Activated CD8-positive, alpha-beta T cell treated with anti-CD3 and anti-CD28 coated beads for 36 hours (primary cell): ENCODE results near the gene SMIM23. TPM values are rescaled to one million over a fixed set of nuclear protein-coding genes. Genes with fewer than 3 reads are reported as not detected.

Source experiments
- ATAC-seq: fragments of 200-7000 bp; cut with Tn5 transposase; one replicate; pipeline ENCODE4 v1.10.0; 2021; ENCODE audit warnings: mild to moderate bottlenecking, moderate library complexity
- CTCF ChIA-PET: fragments of 350-600 bp; sonication (Branson Sonifier 250); formaldehyde crosslinking; loops from one replicate; lab custom pipeline; 2021; ENCODE audit warnings: antibody characterized with exemption; lab: Charles Lee
- POLR2A ChIA-PET: fragments of 350-600 bp; sonication (Branson Sonifier 250); formaldehyde crosslinking; loops from one replicate; lab custom pipeline; 2021; ENCODE audit warnings: antibody characterized with exemption; lab: Charles Lee
- DNase-seq: peaks from one replicate; pipeline ENCODE4 v3.0.0-alpha.2; 2020
- H3K27ac Mint-ChIP-seq: one replicate; pipeline ENCODE4 v1.8.0; 2021; ENCODE audit warnings: mild to moderate bottlenecking, mixed read lengths
- H3K27me3 Mint-ChIP-seq: one replicate; pipeline ENCODE4 v1.8.0; 2021; ENCODE audit warnings: mixed read lengths
- H3K36me3 Mint-ChIP-seq: one replicate; pipeline ENCODE4 v1.8.0; 2021; ENCODE audit warnings: low read depth, mixed read lengths
- H3K4me1 Mint-ChIP-seq: one replicate; pipeline ENCODE4 v1.8.0; 2021; ENCODE audit warnings: low read depth, mixed read lengths
- H3K4me3 Mint-ChIP-seq: one replicate; pipeline ENCODE4 v1.8.0; 2021; ENCODE audit warnings: mild to moderate bottlenecking, moderate library complexity, mixed read lengths
- H3K9me3 Mint-ChIP-seq: one replicate; pipeline ENCODE4 v1.8.0; 2021; ENCODE audit warnings: mixed read lengths
- intact Hi-C: fragments of 100-400 bp; cut with micrococcal nuclease; formaldehyde crosslinking; loops from one replicate; pipeline ENCODE4 v1.10.0; 2022
- total RNA-seq, 2 experiments: library from RNA; stranded (reverse); gene quantifications; one replicate each; pipeline ENCODE4 v1.2.3, GENCODE V29; 2021
- TF ChIP-seq, protein P1 (sequence below): fragments of 200-600 bp; IDR thresholded peaks from one replicate; pipeline ENCODE4 v1.8.0; 2022; ENCODE audit warnings: antibody characterized with exemption, mild to moderate bottlenecking

Gene SMIM23
- total RNA-seq, 2 experiments from 2014 or later: not detected

DNA sequence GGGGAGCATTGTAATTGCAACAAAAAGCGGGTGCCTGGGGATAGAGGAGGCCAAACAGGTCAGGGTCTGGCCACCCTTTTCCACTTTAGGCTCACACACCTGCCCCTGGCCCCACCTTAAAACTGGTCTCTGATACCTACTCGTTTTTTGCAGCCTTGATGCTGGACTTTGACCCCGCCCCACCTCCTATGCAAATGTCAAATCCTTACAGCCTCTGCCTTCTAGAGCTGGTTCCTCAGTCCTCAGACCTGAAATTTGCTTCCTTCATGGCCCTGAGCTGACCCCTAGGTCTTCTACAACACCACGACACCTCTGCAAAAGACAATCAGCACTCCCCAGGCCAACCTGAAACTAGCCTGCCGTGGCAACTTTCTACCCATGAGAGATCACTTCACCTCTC lies 37.7 kb downstream of the SMIM23 start:
- no peaks in the 10 kb centered on the region for H3K4me1 Mint-ChIP-seq
- intact Hi-C loops: no loop called here

DNA sequence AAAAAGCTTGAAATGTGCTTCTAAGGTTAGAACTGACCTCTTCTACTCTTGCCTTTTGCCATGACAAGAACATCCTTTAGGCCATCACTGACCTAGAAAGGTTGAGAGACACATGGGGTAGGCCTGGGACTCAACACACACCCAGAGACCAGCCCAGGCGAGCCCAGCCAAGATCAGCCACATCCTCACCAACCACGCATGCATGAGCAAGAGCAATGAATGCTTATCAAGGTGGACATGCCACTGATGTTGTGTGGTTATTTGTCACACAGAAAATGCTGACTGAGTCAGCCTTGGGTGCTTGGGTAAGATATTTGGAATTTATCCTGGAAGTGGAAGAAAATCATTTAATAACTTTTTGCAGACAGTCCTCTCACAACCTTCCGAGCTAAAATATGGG lies 39.4 kb downstream of the SMIM23 start:
- ATAC-seq (no peak), DNase-seq (no peak)
- Mint-ChIP-seq H3K4me1 (no peaks in the 10 kb centered on the region), H3K27me3 (peaks cover 2% of the 10 kb centered on the region), H3K36me3 (no peaks in the 10 kb centered on the region), H3K9me3 (no peaks in the 10 kb centered on the region), H3K27ac (no peak overlapping the region), H3K4me3 (no peak overlapping the region)
- POLR2A ChIA-PET: no interaction called here
- CTCF ChIA-PET: no interaction called here
- intact Hi-C loops: no loop called here
- TF ChIP-seq, protein P1, sequence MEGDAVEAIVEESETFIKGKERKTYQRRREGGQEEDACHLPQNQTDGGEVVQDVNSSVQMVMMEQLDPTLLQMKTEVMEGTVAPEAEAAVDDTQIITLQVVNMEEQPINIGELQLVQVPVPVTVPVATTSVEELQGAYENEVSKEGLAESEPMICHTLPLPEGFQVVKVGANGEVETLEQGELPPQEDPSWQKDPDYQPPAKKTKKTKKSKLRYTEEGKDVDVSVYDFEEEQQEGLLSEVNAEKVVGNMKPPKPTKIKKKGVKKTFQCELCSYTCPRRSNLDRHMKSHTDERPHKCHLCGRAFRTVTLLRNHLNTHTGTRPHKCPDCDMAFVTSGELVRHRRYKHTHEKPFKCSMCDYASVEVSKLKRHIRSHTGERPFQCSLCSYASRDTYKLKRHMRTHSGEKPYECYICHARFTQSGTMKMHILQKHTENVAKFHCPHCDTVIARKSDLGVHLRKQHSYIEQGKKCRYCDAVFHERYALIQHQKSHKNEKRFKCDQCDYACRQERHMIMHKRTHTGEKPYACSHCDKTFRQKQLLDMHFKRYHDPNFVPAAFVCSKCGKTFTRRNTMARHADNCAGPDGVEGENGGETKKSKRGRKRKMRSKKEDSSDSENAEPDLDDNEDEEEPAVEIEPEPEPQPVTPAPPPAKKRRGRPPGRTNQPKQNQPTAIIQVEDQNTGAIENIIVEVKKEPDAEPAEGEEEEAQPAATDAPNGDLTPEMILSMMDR: no peak

More for the DNA sequence above, 37.7 kb downstream of the SMIM23 start:
- DNase-seq: no peak
- Mint-ChIP-seq H3K9me3 (no peaks in the 10 kb centered on the region), H3K4me3 (no peak overlapping the region), H3K27ac (no peak overlapping the region), H3K36me3 (no peaks in the 10 kb centered on the region), H3K27me3 (peaks cover 2% of the 10 kb centered on the region)
- POLR2A ChIA-PET: no interaction called here
- TF ChIP-seq, protein P1: no peak
- CTCF ChIA-PET: interaction anchor here (1.0 kb wide), 1 partner anchor 90 kb away, joined by 3 read pairs; no protein-coding TSS in a partner anchor
- no peak for ATAC-seq

DNA sequence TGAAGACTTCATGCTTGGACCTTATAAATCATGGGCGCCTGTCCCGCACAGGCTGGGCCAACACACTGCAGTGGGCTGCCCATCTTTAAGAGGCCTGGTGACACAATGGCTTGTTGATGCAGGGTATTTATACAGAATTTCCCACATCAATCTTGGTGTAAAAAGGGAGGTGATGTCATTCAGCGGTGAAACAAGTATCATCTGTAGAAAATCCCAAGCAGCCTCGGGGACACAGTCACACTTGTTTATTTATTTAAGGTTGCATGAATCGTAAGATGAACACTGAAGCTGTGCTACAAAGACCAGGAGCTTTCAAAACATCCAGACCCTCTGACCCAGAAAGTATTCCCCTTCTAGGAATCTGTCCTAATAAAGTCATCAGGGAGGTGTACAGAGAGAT lies 40.5 kb downstream of the SMIM23 start:
- no peak overlapping the region for H3K27ac Mint-ChIP-seq
- H3K4me1 Mint-ChIP-seq: no peaks in the 10 kb centered on the region
- no peaks in the 10 kb centered on the region for H3K36me3 Mint-ChIP-seq
- CTCF ChIA-PET: no interaction called here
- TF ChIP-seq, protein P1: no peak
- H3K9me3 Mint-ChIP-seq: peaks cover under 1% of the 10 kb centered on the region
- peaks cover 2% of the 10 kb centered on the region for H3K27me3 Mint-ChIP-seq
- no peak overlapping the region for H3K4me3 Mint-ChIP-seq
- no peak for ATAC-seq
- intact Hi-C loops: no loop called here
- DNase-seq: no peak
- POLR2A ChIA-PET: no interaction called here

DNA sequence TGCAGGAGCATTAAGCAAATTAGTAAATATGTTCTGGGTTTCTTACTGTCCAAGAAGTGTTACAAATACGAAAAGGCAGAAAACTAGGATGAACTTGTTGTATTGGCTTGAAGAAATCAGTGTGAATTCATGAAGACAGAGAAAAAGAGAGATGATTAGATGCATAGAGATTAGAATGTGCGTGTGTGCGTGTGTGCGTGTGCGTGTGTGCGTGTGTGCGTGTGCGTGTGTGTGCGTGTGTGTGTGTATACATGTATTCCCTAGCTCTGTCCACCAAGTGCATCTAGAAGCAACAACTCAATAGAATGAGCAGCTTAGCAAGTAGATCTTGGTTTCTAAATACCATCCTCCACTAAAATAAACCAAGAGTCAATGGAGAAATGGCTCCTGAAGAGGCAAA lies 41.5 kb downstream of the SMIM23 start:
- TF ChIP-seq, protein P1: no peak
- H3K9me3 Mint-ChIP-seq: peaks cover 4% of the 10 kb centered on the region
- no peak for ATAC-seq
- H3K36me3 Mint-ChIP-seq: no peaks in the 10 kb centered on the region
- H3K27me3 Mint-ChIP-seq: peaks cover 2% of the 10 kb centered on the region
- POLR2A ChIA-PET: no interaction called here
- CTCF ChIA-PET: no interaction called here
- no peak for DNase-seq
- no peak overlapping the region for H3K4me3 Mint-ChIP-seq
- no peak overlapping the region for H3K27ac Mint-ChIP-seq
- intact Hi-C loops: no loop called here
- H3K4me1 Mint-ChIP-seq: no peaks in the 10 kb centered on the region

DNA sequence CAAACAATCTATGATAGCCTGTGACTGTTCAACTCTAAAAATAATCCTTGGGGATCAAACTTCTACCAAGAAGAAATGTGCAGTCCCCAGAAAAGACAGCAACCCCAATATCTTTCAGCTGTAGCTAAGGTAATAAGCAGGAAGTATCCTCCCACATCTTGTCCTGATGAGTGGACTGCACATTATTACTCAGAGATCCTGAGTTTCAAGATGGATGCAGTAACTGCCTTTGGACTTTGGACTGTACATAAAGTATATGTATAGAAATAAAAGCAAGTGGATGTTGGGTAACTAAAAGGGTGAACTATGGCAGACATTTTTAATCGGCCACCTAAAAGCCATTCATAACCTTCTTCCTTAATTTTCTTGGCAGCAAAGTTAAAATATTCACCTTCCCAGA lies 45.1 kb downstream of the SMIM23 start:
- H3K36me3 Mint-ChIP-seq: peaks cover 5% of the 10 kb centered on the region
- CTCF ChIA-PET: no interaction called here
- no peak overlapping the region for H3K4me3 Mint-ChIP-seq
- POLR2A ChIA-PET: no interaction called here
- no peaks in the 10 kb centered on the region for H3K27me3 Mint-ChIP-seq
- TF ChIP-seq, protein P1: no peak
- H3K4me1 Mint-ChIP-seq: no peaks in the 10 kb centered on the region
- no peak overlapping the region for H3K27ac Mint-ChIP-seq
- DNase-seq (no peak), ATAC-seq (no peak)
- intact Hi-C loops: no loop called here
- peaks cover 6% of the 10 kb centered on the region for H3K9me3 Mint-ChIP-seq
